Endothelial cell of umbilical vein (primary cell): Measurements from ENCODE around the gene TEX35.

Source experiments
- CTCF ChIP-seq, 2 donors: IDR thresholded peaks; 1 replicate in 1 of 2; 2 replicates in 1 of 2; pipeline ENCODE4 v1.5.1; 2011; ENCODE audit warnings: low read length in 2 of 2, mild to moderate bottlenecking in 2 of 2, moderate library complexity in 2 of 2, control low read depth in 1 of 2, inconsistent platforms in 1 of 2, low read depth in 1 of 2; ENCODE audit not compliant: insufficient read depth in 1 of 2; ENCODE audit errors: extremely low read depth in 1 of 2
- EZH2 ChIP-seq: IDR thresholded peaks from 2 replicates; pipeline ENCODE4 v1.6.1; 2012; ENCODE audit warnings: borderline replicate concordance, low read depth, mild to moderate bottlenecking, moderate library complexity, low read length, inconsistent platforms; ENCODE audit not compliant: severe bottlenecking
- FOS ChIP-seq: IDR thresholded peaks from 2 replicates; pipeline ENCODE4 v1.6.1; 2011; ENCODE audit warnings: mild to moderate bottlenecking, low read length, moderate library complexity, borderline replicate concordance; ENCODE audit not compliant: insufficient read depth
- GATA2 ChIP-seq: IDR thresholded peaks from 2 replicates; pipeline ENCODE4 v1.7.0; 2011; ENCODE audit warnings: low read depth, mild to moderate bottlenecking, moderate library complexity, mixed read lengths, low read length; ENCODE audit not compliant: insufficient read length, insufficient read depth
- JUN ChIP-seq: IDR thresholded peaks from 2 replicates; pipeline ENCODE4 v1.6.1; 2011; ENCODE audit warnings: borderline replicate concordance, low read depth; ENCODE audit not compliant: insufficient read length, insufficient read depth
- MAX ChIP-seq: IDR thresholded peaks from 2 replicates; pipeline ENCODE4 v1.6.1; 2011; ENCODE audit not compliant: insufficient read depth, insufficient read length
- MYC ChIP-seq: IDR thresholded peaks from one replicate; pipeline ENCODE4 v1.6.1; 2011; ENCODE audit warnings: mild to moderate bottlenecking, low read depth, low read length
- POLR2A ChIP-seq: IDR thresholded peaks from 2 replicates; pipeline ENCODE4 v1.6.1; 2012; ENCODE audit warnings: low read depth, mild to moderate bottlenecking, control low read depth, low read length
- POLR2AphosphoS5 ChIP-seq: IDR thresholded peaks from 2 replicates; pipeline ENCODE4 v1.6.1; 2012; ENCODE audit warnings: low read depth, mild to moderate bottlenecking, control low read depth, low read length, moderate library complexity; ENCODE audit not compliant: insufficient read depth

GRCh38 chr1:178464141-178464540 lies 48.8 kb upstream of the TEX35 start:
- TF ChIP-seq FOS, result no peak
- TF ChIP-seq CTCF (IDR thresholded peaks at IDR 0.05; ENCODE audit: extremely low read depth in 1 of 2, insufficient read depth in 1 of 2, low read depth in 1 of 2, low read length in 2 of 2), result no peak
- no peak for TF ChIP-seq POLR2A
- no peak for TF ChIP-seq JUN
- TF ChIP-seq POLR2AphosphoS5, result no peak
- TF ChIP-seq EZH2, result no peak
- TF ChIP-seq MAX, result no peak
- no peak for TF ChIP-seq GATA2
- no peak for TF ChIP-seq MYC
